Measurements from ENCODE around the gene DNMT3L. TPM values are rescaled to one million over a fixed set of nuclear protein-coding genes. Genes with fewer than 3 reads are reported as not detected.

Gene DNMT3L
- polyA plus RNA-seq, 5 donors, result not detected

DNA sequence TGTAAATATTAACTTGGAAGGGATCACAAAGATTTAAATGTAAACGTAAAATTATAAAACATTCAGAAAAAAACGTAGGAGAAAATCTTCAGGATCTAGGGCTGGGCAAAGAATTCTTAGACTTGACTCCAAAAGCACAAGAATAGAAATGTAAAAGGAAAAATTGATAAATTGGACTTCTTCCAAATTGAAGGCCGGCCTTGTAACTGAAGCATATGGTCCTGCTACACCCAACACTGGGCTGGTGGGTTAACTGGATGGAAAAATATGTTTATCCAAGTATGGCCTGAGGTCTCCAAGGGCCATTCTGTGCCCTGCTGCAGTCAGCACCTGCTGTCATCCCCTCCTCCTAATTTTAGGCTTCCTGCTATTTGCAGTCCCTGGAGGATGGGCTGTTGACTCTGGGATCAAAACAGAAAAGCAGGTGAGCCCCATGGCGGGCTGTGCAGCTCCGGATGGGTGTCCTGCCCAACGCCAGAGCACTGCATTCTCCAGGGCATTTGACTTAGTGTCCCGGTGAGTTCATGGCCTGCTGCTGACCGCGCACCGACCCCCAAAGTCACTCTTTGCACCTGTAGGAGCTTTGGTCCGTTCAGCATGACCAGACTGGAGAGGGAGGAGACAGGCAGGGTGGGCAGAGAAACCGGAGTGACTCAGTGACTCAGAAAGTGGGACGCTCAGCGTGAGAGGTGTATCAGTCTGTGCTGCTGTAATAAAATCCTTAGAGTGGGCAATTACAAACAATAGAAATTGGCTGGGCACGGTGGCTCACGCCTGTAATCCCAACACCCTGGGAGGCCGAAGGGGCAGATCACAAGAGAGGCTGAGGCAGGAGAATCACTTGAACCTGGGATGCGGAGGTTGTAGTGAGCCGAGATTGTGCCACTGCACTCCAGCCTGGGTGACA is 17.9 kb upstream of the DNMT3L start:
- no peak for DNase-seq

DNA sequence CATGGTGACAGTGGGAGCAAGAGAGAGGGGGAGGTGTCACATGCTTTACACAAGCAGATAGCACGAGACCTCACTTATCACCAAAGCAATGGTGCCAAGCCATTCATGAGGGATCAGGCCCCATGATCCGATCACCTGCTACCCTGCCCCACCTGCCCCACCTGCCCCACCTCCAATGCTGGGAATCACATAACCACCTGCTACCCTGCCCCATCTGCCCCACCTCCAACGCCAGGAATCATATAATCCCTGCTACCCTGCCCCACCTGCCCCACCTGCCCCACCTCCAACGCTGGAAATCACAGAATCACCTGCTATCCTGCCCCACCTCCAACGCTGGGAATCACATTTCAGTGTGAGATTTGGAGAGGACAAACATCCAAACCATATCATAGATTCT is 13.3 kb upstream of the DNMT3L start:
- no peak for DNase-seq

DNA sequence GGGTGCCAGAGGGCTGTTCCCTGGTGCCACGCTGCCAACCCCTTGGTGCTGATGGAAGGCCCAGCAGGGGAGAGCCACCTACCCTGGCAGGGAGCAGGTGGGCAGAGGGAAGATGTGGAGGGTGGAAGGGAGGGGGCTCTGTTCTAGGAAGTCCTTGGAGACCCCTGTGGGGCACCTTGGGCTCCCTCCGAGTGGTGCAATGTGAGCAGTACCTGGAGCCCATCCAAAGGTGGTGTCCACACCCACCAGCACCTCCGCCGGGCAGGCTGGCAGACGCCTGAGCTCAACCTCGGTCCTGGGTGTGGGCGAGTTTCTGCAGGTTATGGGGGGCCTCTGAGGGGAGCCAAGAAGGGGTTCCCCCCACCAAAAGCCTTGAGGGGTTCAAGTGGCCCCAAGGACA is 11.3 kb upstream of the DNMT3L start:
- DNase-seq, result no peak

DNA sequence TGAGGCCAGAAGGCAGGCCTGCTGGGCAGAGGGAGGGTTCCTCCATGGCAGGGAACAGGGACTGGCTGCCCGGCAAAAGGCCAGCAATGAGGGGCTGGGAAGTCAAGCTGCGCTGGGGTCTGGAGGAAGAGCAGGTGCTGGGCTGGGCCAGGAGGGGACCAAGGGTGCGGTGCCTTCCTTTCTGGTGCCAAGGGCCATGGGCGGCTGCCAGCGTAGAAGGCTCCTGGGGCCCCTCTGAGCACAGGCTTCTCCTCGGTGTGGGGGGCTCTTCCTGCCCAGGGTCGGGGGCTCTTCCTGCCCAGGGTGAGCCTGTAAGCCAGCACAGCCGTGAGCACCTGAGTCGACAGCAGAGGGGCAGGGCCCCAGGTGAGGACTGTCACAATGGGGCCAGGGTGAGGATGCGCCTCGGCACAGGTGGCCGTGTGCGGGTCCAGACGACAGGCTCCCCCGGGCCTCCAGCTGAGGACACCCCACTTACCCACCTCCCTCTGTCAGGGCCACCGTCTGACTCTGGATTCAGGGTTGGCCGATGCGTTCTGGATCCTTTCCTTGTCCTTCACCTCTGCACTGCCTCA is 10.7 kb upstream of the DNMT3L start:
- DNase-seq, result no peak

DNA sequence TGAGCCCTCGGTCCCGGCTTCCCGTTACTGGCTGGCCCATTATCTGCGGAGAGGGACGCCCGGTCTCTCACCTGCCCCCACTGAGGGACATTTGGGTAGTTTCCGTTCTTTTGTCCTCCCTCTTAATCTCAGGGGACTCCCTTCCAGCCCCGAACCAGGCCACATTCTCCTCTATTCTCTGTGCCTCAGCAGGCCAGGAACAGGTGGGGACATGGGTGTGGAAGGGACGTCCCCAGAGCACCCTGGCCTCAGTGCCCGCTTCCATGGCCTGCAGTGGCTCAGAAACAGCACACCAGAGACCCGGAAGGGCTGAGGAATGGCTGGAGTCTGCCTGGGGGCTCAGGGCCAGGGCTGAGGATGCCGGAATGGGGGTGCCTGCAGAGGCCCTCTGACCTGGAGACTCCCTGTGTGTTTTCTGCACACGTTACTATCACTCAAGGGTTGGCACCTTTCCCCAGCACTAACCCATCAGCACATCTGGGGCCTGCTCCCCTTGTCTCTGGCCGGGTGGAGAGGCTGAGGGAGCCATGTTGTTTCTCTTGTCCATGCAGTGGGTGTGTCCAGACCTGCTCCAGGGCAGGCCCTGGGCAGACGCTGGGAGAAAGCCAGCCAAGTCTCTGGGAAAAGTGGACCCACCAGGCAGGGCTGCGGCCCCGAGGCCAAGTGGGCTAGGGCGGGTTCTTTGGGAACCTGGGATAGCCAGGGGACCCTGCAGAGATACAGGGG is 10.0 kb upstream of the DNMT3L start:
- DNase-seq, result no peak

DNA sequence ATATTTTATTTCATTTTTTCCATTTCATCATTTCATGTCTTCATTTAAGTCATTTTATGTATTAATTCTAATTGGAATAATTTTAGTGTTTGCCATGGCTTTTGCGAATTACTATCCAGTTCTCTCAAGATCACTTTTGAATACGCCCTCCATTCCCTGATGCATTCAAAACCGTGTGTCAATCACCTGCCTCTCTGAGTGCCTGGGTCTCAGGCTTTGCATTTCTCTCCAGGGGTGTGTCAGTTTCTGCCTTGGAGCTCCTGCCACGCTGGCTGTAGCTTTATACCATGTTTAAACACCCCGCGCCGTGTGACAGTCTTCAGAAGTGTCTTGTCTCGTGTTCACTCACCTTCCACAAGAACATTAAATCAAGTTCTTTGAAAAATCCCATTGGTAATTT is 7.4 kb upstream of the DNMT3L start:
- DNase-seq, result no peak

DNA sequence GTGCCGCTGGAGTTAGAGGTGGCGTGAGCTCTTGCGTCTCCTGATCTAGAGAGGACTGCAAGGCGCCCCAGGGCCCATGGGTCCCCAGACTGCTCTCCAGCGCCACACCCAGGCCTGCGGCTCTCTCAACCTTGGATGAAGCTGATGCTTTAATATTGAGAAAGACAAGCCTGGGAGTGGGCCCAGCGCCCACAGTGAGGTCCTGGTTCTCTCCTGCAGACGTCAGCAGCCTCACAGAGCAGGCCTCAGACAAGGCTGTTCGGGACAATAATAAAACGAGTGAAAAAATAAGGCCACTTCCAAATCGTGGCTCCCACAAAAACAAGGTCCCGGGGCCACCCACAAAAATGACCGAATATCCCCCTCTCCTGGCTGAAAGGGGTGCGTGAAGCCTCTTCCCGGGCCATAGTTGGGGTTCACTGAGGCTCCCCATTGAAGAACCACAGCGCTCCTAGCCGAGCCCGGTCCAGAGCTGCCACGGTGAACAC is 6.0 kb upstream of the DNMT3L start:
- no peak for DNase-seq

DNA sequence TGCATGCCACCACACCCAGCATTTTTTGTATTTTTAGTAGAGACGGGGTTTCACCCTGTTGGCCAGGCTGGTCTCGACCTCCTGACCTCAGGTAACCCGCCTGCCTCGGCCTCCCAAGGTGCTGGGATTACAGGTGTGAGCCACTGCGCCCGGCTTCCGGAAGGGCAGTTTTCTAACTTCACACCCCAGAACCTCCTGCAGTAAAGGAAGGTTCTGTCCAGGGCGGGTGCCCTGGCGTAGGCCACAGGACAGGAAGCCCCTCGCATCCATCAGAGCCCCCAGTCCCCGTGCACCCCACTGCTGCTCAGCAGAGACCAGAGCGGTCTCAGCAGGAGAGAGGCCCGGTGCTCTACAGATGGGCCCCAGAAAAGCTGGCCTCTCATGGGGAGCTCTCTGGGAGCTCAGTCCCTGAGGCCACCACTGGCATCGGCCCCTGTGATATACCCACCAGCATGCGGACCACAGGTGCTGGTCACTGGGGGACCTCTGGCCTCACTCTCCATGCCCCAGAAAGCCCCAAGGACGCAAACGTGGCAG is 4.1 kb upstream of the DNMT3L start:
- no peak for DNase-seq

DNA sequence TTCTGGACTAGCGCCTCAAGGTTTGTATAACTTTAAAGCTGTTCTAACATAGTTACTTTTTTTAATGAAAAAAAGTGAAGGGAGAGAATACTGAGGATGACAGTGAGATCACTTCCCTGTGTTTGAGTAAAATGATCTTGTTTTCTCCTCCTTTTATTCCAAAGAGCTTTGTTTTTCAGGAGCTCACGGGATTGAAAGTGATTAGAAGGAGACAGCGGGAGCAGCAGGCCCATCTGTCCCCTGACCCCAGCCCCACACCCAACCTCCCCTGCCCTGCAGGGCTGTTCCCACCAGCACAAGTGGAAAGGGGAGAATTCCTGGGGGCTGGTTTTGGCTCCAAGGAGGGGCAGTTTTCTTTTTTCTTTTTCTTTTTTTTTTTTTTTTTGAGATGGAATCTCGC is 2.1 kb upstream of the DNMT3L start:
- no peak for DNase-seq

DNA sequence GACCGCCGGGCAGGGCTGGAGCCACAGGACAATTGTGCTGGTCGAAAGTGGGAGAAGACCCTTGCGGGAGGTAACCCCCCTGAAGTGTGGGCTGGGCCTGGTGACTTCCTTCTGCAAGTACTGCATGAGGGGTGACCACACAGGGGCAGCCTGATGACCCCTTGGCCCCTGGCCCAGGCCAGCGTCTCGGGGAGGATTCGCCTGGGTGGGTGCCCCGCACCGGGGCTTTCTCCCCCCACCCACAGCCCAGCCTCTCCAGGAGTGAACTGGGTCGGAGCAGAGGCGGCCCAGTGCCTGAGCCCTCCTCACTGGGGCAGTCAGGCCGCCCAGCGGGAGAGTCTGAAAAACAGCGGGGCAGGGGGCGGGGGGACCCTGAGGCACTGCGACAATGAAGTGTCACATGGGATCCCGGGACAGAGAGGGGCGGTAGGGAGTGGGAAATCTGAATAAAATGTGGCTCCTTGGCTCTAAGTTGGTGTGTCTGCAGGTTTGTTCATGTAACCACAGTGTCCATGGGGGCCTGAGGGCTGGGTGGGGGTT is 1.6 kb upstream of the DNMT3L start:
- DNase-seq, result no peak

DNA sequence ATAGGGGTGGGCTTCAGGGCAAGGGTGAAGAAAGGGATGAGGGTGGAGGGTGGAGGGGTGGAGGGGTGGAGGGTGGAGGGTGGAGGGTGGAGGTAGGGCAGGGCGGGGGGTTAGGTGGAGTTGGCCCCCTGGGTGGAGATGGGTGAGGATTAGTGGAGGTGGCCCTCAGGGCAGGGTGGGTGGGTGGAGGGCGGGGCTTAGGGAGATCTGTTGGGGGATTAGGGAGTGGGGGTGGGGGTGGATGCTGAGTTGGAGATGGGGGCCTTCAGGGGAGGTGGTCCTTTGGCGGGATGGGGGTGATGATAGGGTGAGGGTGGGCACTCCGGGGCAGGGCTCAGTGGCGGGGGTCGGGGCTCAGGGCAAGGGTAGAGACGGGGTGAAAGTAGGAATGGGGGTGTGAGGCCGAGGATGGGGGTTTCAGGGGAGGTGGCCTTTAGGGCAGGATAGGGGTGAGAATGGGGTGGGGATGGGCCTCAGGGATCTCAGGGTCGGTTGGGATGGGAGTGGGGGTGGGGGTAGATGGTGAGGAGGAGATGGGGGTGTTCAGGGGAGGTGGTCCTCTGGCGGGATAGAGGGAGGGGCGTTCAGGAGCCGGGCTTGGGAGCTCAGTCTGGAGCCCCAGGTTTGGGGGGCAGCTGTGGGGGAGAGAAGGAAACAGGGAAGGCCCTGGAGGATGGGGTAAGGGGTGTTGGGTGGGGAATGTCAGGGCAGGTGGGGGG is 800 bp upstream of the DNMT3L start:
- DNase-seq, result no peak

DNA sequence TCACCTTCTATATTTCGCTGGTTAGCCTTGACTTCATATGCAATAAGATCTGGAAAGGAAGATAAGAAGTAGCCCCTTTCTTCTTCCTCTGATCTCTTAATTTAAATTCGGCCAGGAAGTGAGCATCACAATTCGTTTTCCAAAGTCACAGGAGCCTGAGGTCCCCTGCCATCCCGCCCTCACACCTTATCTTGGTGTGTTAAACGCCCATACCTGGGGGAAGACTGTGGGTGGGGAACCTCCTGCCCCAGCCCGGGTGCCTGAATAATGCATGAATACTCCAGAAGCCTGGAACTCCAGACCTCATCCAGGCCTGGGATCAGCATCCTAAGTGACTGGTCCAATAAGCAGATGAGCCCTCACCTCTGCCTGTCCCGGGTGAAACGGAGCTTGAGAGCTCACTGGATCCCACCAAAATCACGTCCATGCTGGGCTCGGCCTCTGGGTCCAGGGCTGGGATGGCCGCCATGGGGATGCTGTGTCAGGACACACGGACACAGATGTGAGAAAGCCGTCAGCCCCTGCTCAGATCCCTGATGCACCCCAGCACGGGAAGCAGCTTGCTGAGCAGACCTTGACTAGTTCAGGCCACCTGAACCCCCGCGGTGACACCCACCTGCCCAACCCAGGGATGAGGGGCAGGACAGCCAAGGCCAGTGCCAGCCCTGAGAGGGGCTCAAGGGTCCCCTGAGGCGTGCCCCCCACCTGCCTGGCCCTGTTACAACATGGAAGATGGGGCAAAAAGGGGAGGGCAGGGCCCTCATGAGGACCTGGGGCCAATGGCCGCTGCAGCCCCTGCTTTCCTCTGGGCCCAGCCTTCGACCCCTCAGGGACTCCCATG is 686 bp downstream of the DNMT3L start:
- DNase-seq, result no peak

DNA sequence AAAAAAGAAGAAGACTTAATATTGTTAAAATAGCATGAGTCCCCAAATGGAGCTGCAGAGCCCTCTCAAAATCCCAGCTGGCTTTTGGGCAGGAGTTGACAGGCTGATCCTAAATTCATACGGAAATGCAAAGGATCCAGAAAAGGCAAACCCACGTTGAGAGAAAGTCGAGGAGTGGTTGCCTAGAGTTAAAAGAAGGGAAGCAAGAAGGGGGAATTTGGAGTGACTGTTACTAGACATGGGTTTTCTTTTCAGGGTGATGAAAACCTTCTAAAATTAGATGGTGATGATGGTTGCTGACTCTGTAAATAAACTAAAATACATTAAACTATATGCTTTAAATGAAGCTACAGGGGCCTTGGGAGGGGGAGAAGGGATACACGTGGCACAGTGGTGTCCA is 1.6 kb downstream of the DNMT3L start:
- no peak for DNase-seq

DNA sequence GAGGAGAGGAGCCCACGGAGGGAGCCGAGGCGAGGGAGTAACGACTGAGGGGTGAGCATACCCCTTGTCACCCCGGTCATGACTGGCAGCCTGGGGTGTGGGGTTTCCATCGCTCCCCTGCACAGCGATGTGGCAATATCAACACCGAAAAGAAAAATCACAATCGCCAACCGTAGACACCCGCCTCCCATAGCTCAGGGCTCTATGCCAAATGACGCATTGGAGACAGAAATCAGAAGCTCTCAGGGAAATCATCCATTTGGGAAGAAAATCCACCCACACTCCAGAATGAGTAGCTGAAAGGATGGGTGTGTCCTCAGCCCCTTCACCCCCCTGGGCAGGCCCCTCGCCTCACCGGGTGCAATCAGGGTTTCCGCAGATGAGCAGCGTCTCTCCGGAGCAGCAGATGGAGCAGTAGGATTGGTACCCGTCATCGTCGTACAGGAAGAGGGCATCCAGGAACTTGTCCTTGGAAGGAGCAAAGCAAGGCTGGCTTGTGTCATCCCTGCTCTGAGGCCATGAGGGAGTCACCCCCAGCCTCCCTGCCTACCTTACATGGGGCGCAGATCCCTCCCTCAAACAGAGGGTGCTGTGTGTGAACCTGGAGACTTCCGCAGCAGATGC is 2.5 kb downstream of the DNMT3L start:
- no peak for DNase-seq

DNA sequence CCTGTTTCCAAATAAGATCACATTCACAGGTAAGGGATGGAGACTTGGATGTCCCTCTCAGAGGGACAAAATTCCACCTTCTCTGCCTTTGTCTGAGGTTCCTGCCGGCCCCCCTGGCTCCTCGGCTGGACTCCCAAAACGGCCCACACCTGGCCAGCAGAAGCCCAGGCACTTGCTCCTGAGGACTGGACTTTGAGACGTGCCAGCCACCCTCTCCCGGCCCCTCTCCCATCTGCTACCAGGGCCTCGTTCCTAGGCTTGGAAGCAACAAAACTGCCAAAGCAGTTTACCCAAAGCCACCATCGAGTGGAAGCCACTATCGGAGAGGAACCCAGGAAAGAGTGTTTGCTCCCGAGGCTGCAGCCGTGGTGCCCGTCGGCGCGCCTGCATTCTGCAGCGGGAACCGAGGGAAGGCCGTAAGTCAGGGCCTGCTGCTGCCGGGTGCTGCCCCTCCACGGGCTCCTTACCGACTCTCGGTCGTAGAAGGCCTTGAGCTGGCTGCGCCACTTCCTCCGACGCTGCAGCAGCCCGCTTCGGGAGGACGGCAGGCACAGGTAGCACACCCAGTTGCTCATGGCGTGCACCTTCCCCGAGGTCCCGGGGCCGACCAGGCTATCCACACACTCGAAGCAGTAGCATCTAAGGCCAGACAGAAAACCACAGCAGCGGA is 3.5 kb downstream of the DNMT3L start:
- DNase-seq, result no peak

DNA sequence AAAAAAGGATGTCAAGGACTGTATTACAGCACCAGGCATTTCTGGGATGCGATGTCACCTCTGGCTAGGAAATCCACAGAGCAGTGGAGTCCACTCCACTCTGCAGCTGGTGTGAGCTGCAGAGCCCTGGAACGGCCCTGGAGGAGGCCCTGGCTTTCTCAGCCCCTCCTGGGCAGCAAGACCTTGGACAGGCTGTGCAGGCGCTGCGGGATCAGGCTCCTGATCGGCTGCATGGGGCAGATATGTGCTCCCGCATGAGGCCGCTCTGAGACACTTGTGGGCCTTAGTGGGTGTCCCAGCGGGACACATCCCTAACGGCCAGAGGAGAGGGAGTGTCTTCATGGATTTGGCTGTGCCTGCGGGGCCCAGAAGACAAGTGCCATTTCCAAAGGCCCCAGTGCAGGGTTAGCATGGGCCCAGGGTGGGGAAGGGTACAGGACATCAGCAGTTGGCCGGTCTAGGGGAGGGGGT is 6.2 kb downstream of the DNMT3L start:
- DNase-seq, result no peak

DNA sequence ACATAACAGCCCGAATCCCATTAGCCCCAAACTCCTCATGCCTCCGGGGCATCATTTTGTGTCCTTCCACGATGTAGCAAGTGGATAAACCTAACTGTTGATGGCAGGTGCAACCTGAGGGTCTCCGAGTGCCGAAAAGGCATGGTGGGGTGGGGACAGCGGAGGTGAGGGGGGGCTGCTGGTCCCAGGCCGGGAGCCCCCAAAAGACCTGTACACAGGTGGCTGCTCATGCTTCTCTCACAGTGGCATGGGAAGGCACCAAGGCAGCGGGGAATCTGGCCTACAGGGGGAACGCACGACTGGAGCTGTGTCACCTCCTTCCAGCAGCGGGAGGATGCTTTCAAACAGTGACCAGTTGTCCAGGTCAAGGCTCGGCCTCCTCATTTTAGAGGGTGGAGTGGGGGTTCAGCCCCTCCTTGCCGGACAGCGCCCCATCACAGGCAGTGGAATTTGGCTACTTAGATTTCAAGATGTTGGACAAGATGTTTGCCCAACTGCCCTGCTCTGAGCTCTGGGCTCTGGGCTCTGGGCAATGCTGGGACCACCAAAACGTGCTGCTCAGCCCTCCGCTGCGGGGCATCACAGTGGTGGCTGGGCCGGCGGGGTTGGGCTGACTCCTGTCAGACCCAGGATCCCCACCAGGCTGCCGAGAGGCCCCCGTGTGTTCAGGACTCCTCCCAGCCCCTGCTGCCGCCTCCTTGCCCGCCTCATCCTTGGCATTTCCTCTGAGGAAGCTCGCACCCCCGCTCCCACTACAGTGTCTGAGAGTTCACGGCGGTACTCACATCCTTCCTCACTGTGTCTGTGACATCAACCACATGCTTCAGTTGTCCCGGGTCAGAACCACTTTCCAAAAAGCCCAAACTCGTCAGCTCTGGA is 7.6 kb downstream of the DNMT3L start:
- no peak for DNase-seq

Measured in right lung (tissue), 5 donors.